ENCODE results near the gene DGCR8. TPM values are rescaled to one million over a fixed set of nuclear protein-coding genes. Genes with fewer than 3 reads are reported as not detected.

Gene DGCR8
- polyA plus RNA-seq, 1 experiment: 21.3 TPM

- ChIA-PET CTCF (no interaction called here), POLR2A (no interaction called here)
- Histone ChIP-seq H3K27me3 (ENCODE audit: control insufficient read depth, insufficient read depth, low read length) (no peaks in the 10 kb centered on the region), H3K4me3 (ENCODE audit: low read depth, low read length) (no peak overlapping the region), H3K36me3 (ENCODE audit: control insufficient read depth, insufficient read depth, low read length) (peaks cover 15% of the 10 kb centered on the region)
- DNase-seq (ENCODE audit: low read depth): no peak
- no peak for TF ChIP-seq CTCF (IDR thresholded peaks at IDR 0.05; ENCODE audit: insufficient read depth, low read depth, low read length)
These were observed 41.5 kb upstream of the DGCR8 start for GRCh38 chr22:20038574-20038973.

GRCh38 chr22:20039683-20040325 is 40.2 kb upstream of the DGCR8 start:
- H3K36me3 ChIP-seq (ENCODE audit: control insufficient read depth, insufficient read depth, low read length): peaks cover 19% of the 10 kb centered on the region
- H3K4me3 ChIP-seq (ENCODE audit: low read depth, low read length): no peak overlapping the region
- POLR2A ChIA-PET: no interaction called here
- H3K27me3 ChIP-seq (ENCODE audit: control insufficient read depth, insufficient read depth, low read length): no peaks in the 10 kb centered on the region
- DNase-seq (ENCODE audit: low read depth): no peak
- TF ChIP-seq CTCF (IDR thresholded peaks at IDR 0.05; ENCODE audit: insufficient read depth, low read depth, low read length): no peak
- CTCF ChIA-PET: interaction anchor here (0.7 kb wide), 1 partner anchor 17 kb away, joined by 4 read pairs; no protein-coding TSS in a partner anchor

- ChIA-PET POLR2A (no interaction called here), CTCF (no interaction called here)
- Histone ChIP-seq H3K27me3 (ENCODE audit: control insufficient read depth, insufficient read depth, low read length) (no peaks in the 10 kb centered on the region), H3K4me3 (ENCODE audit: low read depth, low read length) (no peak overlapping the region), H3K36me3 (ENCODE audit: control insufficient read depth, insufficient read depth, low read length) (peaks cover 19% of the 10 kb centered on the region)
- TF ChIP-seq CTCF (IDR thresholded peaks at IDR 0.05; ENCODE audit: insufficient read depth, low read depth, low read length): no peak
- DNase-seq (ENCODE audit: low read depth): no peak
These were observed 39.5 kb upstream of the DGCR8 start for GRCh38 chr22:20040327-20041200.

GRCh38 chr22:20043057-20043996 is 36.7 kb upstream of the DGCR8 start:
- Histone ChIP-seq H3K4me3 (ENCODE audit: low read depth, low read length) (no peak overlapping the region), H3K36me3 (ENCODE audit: control insufficient read depth, insufficient read depth, low read length) (peaks cover 13% of the 10 kb centered on the region; the same call in 1 of the 2 replicates), H3K27me3 (ENCODE audit: control insufficient read depth, insufficient read depth, low read length) (no peaks in the 10 kb centered on the region)
- no peak for DNase-seq (ENCODE audit: low read depth)
- ChIA-PET POLR2A (no interaction called here), CTCF (interaction anchor here (0.9 kb wide), 1 partner anchor 14 kb away, joined by 5 read pairs; no protein-coding TSS in a partner anchor)
- TF ChIP-seq CTCF (IDR thresholded peaks at IDR 0.05; ENCODE audit: insufficient read depth, low read depth, low read length): no peak

Data from BJ (cell line).